Thyroid gland (tissue), 4 donors: ENCODE results near the gene MAD2L2. TPM values are rescaled to one million over a fixed set of nuclear protein-coding genes. Genes with fewer than 3 reads are reported as not detected.

Experiments used
- DNase-seq, 2 donors: peaks; one replicate each; pipeline ENCODE4 v3.0.0-alpha.2; 2019
- H3K27ac ChIP-seq, 3 donors: fragments of 200-600 bp; sonication (generic); 1 replicate in 2 of 3; 2 replicates in 1 of 3; pipeline ENCODE4 v1.5.1; 2016 to 2019; ENCODE audit warnings: mild to moderate bottlenecking in 1 of 3, moderate library complexity in 1 of 3
- H3K27me3 ChIP-seq: fragments of 200-600 bp; sonication (generic); one replicate; pipeline ENCODE4 v1.5.1; 2019
- H3K36me3 ChIP-seq, 2 donors: fragments of 200-600 bp; sonication (generic); one replicate each; pipeline ENCODE4 v1.5.1; 2016 to 2019
- H3K4me1 ChIP-seq, 2 donors: fragments of 200-600 bp; sonication (generic); one replicate each; pipeline ENCODE4 v1.5.1; 2017 to 2019
- H3K4me3 ChIP-seq, 3 donors: fragments of 200-600 bp; sonication (generic); replicated peaks in 1 of 3; 1 replicate in 2 of 3; 2 replicates in 1 of 3; pipeline ENCODE4 v1.5.1; 2016; ENCODE audit warnings: mild to moderate bottlenecking in 1 of 3
- H3K9me3 ChIP-seq: fragments of 200-600 bp; sonication (generic); one replicate; pipeline ENCODE4 v1.5.1; 2017
- CTCF ChIP-seq, 6 experiments: fragments of 200-600 bp in 3 of 6; fragments of 450-650 bp in 3 of 6; sonication (generic) in 3 of 6; IDR thresholded peaks; one replicate each; pipeline ENCODE4 v1.5.1; 2016 to 2019; ENCODE audit warnings: antibody characterized with exemption in 6 of 6, mild to moderate bottlenecking in 2 of 6, inconsistent platforms in 1 of 6, moderate library complexity in 1 of 6
- POLR2A ChIP-seq, 2 donors: fragments of 450-650 bp; IDR thresholded peaks; one replicate each; pipeline ENCODE4 v1.6.1; 2017; ENCODE audit warnings: antibody characterized with exemption in 2 of 2, mild to moderate bottlenecking in 2 of 2, moderate library complexity in 1 of 2
- WGBS, 2 donors: methylation state at CpG; one replicate each; pipeline ENCODE4 v1.1.5; 2017; 5-methylcytosine and 5-hydroxymethylcytosine counted together
- intact Hi-C: fragments of 100-400 bp; cut with DNase I; formaldehyde crosslinking; loops from one replicate; pipeline ENCODE4 v1.15.1; 2023
- total RNA-seq, 4 donors: library from RNA; depleted of rRNA; stranded (reverse); fragments of >200 nt; gene quantifications; one replicate each; pipeline ENCODE4 v1.2.3, GENCODE V29; 2016

Gene MAD2L2
- total RNA-seq, 4 donors from 2014 or later: 12.0 to 43.9 (median 21.5) TPM

GRCh38 chr1:11640101-11640500, 40.8 kb downstream of the MAD2L2 start:
- Histone ChIP-seq H3K27ac (no peak overlapping the region), H3K27me3 (no peaks in the 10 kb centered on the region), H3K4me1 (no peaks in the 10 kb centered on the region), H3K36me3 (no peaks in the 10 kb centered on the region), H3K9me3 (no peaks in the 10 kb centered on the region), H3K4me3 (no peak overlapping the region)
- DNase-seq: no peak
- intact Hi-C loops: loop anchor here (5.0 to 10.0 kb wide), 2 partner anchors 395 to 603 kb away; no protein-coding TSS in a partner anchor
- TF ChIP-seq POLR2A (IDR thresholded peaks at IDR 0.05) (no peak), CTCF (IDR thresholded peaks at IDR 0.05) (no peak)
- 64 to 66% methylated on average over 7 of the region's 7 CpGs for WGBS, 2 donors

GRCh38 chr1:11639372-11639771, 41.6 kb downstream of the MAD2L2 start:
- no peak for TF ChIP-seq CTCF (IDR thresholded peaks at IDR 0.05)
- TF ChIP-seq POLR2A (IDR thresholded peaks at IDR 0.05): no peak
- no peak for DNase-seq
- no peaks in the 10 kb centered on the region for H3K36me3 ChIP-seq
- intact Hi-C loops: loop anchor here (10.0 kb wide), 1 partner anchor 295 kb away; no protein-coding TSS in a partner anchor
- H3K27me3 ChIP-seq: no peaks in the 10 kb centered on the region
- no peaks in the 10 kb centered on the region for H3K4me1 ChIP-seq
- no peak overlapping the region for H3K4me3 ChIP-seq
- no peaks in the 10 kb centered on the region for H3K9me3 ChIP-seq
- 83 to 93% methylated on average over 4 of the region's 4 CpGs for WGBS, 2 donors
- H3K27ac ChIP-seq: no peak overlapping the region

GRCh38 chr1:11638121-11638520, 42.8 kb downstream of the MAD2L2 start:
- H3K36me3 ChIP-seq: no peaks in the 10 kb centered on the region
- no peaks in the 10 kb centered on the region for H3K4me1 ChIP-seq
- intact Hi-C loops: loop anchor here (10.0 kb wide), 1 partner anchor 293 kb away; no protein-coding TSS in a partner anchor
- H3K4me3 ChIP-seq: no peak overlapping the region
- no peaks in the 10 kb centered on the region for H3K9me3 ChIP-seq
- TF ChIP-seq CTCF (IDR thresholded peaks at IDR 0.05): no peak
- TF ChIP-seq POLR2A (IDR thresholded peaks at IDR 0.05): no peak
- H3K27ac ChIP-seq: no peak overlapping the region
- 49 to 52% methylated on average over 5 of the region's 5 CpGs for WGBS, 2 donors
- no peak for DNase-seq
- no peaks in the 10 kb centered on the region for H3K27me3 ChIP-seq

- Histone ChIP-seq H3K9me3 (no peaks in the 10 kb centered on the region), H3K4me1 (no peaks in the 10 kb centered on the region), H3K27me3 (no peaks in the 10 kb centered on the region), H3K36me3 (no peaks in the 10 kb centered on the region), H3K27ac (no peak overlapping the region), H3K4me3 (no peak overlapping the region)
- WGBS, 2 donors: 67 to 75% methylated on average over 11 of the region's 11 CpGs
- no peak for DNase-seq
- intact Hi-C loops: loop anchor here (10.0 kb wide), 1 partner anchor 290 kb away; no protein-coding TSS in a partner anchor
- TF ChIP-seq POLR2A (IDR thresholded peaks at IDR 0.05): no peak
- TF ChIP-seq CTCF (IDR thresholded peaks at IDR 0.05): no peak
Measured at GRCh38 chr1:11634365-11635192, 46.4 kb downstream of the MAD2L2 start.
